ENCODE data around the gene ACP6. TPM values are rescaled to one million over a fixed set of nuclear protein-coding genes. Genes with fewer than 3 reads are reported as not detected.

Gene ACP6
- total and polyA plus RNA-seq, 2 donors (not counting 3 experiments of a cell fraction or from before 2014, with no cell fraction given) = 7.1 to 9.4 TPM

DNA sequence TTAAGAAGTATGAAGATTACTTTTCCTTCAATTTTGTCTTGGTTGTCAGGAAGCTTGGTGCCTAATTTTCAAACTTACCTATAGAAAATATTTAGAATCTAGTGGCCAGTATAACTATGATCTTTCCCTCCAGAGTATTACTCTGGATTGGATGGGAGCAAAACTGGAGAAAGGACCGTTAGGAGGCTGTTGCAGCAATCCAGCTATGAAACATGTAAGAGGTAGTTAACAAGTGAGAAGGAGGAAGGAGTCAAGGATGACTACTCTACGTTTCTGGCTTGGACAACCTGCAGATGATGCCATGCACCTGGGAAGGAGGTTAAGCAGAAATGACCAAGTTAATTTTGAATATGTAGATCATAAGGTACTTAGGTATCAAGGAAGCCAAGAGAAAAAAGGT lies 3.5 kb upstream of the ACP6 start:
- Histone ChIP-seq H3K27me3 (ENCODE audit: control insufficient read depth in 2 of 2, insufficient read depth in 2 of 2, low read length in 2 of 2) (no peaks in the 10 kb centered on the region), H3K79me2 (ENCODE audit: control insufficient read depth, insufficient read depth, low read length) (no peaks in the 10 kb centered on the region), H3K4me2 (ENCODE audit: insufficient read depth, low read length) (no peak overlapping the region), H3K36me3 (ENCODE audit: control insufficient read depth in 2 of 2, extremely low read depth in 1 of 2, insufficient read depth in 2 of 2, low read length in 2 of 2) (no peaks in the 10 kb centered on the region), H2AFZ (ENCODE audit: low read depth, low read length) (no peak overlapping the region), H3K4me1 (ENCODE audit: control insufficient read depth, extremely low read depth, insufficient read depth, low read length) (peaks cover 28% of the 10 kb centered on the region), H4K20me1 (replicated peaks; ENCODE audit: control insufficient read depth, extremely low read depth, insufficient read depth, low read length) (no peaks in the 10 kb centered on the region), H3K9ac (replicated peaks; ENCODE audit: extremely low read depth, insufficient read depth, low read length) (no peak overlapping the region), H3K9me1 (replicated peaks; ENCODE audit: control insufficient read depth, extremely low read depth, insufficient read depth, low read length) (no peaks in the 10 kb centered on the region), H3K27ac (ENCODE audit: insufficient read depth, low read depth, low read length) (no peak overlapping the region), H3K9me3 (replicated peaks; ENCODE audit: control insufficient read depth, insufficient read depth, low read length) (no peaks in the 10 kb centered on the region), H3K4me3 (replicated peaks in 1 of 3; ENCODE audit: insufficient read depth in 1 of 3, low read depth in 1 of 3, low read length in 3 of 3) (no peak overlapping the region)
- BruUV-seq (replicated peaks) = no TSS peak
- intact Hi-C loops (cut with micrococcal nuclease) = no loop called here
- no peak for DNase-seq (ENCODE audit: low read depth, low spot score)
- no peak for TF ChIP-seq EZH2 (IDR thresholded peaks at IDR 0.05; ENCODE audit: borderline replicate concordance, low read depth, low read length, severe bottlenecking)
- TF ChIP-seq JUN (IDR thresholded peaks at IDR 0.05; ENCODE audit: borderline replicate concordance, insufficient read depth, insufficient read length, low read depth) = no peak
- TF ChIP-seq CTCF (IDR thresholded peaks at IDR 0.05; ENCODE audit: extremely low read depth in 1 of 2, insufficient read depth in 1 of 2, low read depth in 1 of 2, low read length in 2 of 2) = no peak
- FAIRE-seq = no peak
- ChIA-PET POLR2A (no interaction called here), CTCF (interaction anchor here (1.6 kb wide), 1 partner anchor 9 kb away, joined by 8 read pairs; no protein-coding TSS in a partner anchor)
- dilution Hi-C loops (cut with MboI; ENCODE audit: extremely low pct_ligation_motif_present, low sequenced_read_pairs) = no loop called here

- FAIRE-seq = no peak
- intact Hi-C loops (cut with micrococcal nuclease) (no loop called here), dilution Hi-C loops (cut with MboI; ENCODE audit: extremely low pct_ligation_motif_present, low sequenced_read_pairs) (no loop called here)
- no peak overlapping the region for H3K27ac ChIP-seq (ENCODE audit: insufficient read depth, low read depth, low read length)
- H3K9me1 ChIP-seq (replicated peaks; ENCODE audit: control insufficient read depth, extremely low read depth, insufficient read depth, low read length) = no peaks in the 10 kb centered on the region
- no TSS peak for BruUV-seq (replicated peaks)
- H3K9ac ChIP-seq (replicated peaks; ENCODE audit: extremely low read depth, insufficient read depth, low read length) = no peak overlapping the region
- DNase-seq (ENCODE audit: low read depth, low spot score) = no peak
- ChIA-PET POLR2A (no interaction called here), CTCF (interaction anchor here (1.6 kb wide), 1 partner anchor 8 kb away, joined by 8 read pairs; no protein-coding TSS in a partner anchor)
- no peak overlapping the region for H3K4me2 ChIP-seq (ENCODE audit: insufficient read depth, low read length)
- TF ChIP-seq, protein P1, sequence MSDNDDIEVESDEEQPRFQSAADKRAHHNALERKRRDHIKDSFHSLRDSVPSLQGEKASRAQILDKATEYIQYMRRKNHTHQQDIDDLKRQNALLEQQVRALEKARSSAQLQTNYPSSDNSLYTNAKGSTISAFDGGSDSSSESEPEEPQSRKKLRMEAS (IDR thresholded peaks at IDR 0.05; ENCODE audit: insufficient read depth, insufficient read length) = no peak
- no peak for TF ChIP-seq EZH2 (IDR thresholded peaks at IDR 0.05; ENCODE audit: borderline replicate concordance, low read depth, low read length, severe bottlenecking)
- TF ChIP-seq JUN (IDR thresholded peaks at IDR 0.05; ENCODE audit: borderline replicate concordance, insufficient read depth, insufficient read length, low read depth) = no peak
- no peak for TF ChIP-seq GATA2 (IDR thresholded peaks at IDR 0.05; ENCODE audit: insufficient read depth, insufficient read length, low read depth, low read length)
- no peak for TF ChIP-seq POLR2A (IDR thresholded peaks at IDR 0.05; ENCODE audit: low read depth, low read length)
- TF ChIP-seq POLR2AphosphoS5 (IDR thresholded peaks at IDR 0.05; ENCODE audit: insufficient read depth, low read depth, low read length) = no peak
- no peak for TF ChIP-seq CTCF (IDR thresholded peaks at IDR 0.05; ENCODE audit: extremely low read depth in 1 of 2, insufficient read depth in 1 of 2, low read depth in 1 of 2, low read length in 2 of 2)
- H2AFZ ChIP-seq (ENCODE audit: low read depth, low read length) = no peak overlapping the region
- peaks cover 28% of the 10 kb centered on the region for H3K4me1 ChIP-seq (ENCODE audit: control insufficient read depth, extremely low read depth, insufficient read depth, low read length)
- H3K79me2 ChIP-seq (ENCODE audit: control insufficient read depth, insufficient read depth, low read length) = no peaks in the 10 kb centered on the region
- H3K9me3 ChIP-seq (replicated peaks; ENCODE audit: control insufficient read depth, insufficient read depth, low read length) = no peaks in the 10 kb centered on the region
- no peaks in the 10 kb centered on the region for H3K36me3 ChIP-seq (ENCODE audit: control insufficient read depth in 2 of 2, extremely low read depth in 1 of 2, insufficient read depth in 2 of 2, low read length in 2 of 2)
- H4K20me1 ChIP-seq (replicated peaks; ENCODE audit: control insufficient read depth, extremely low read depth, insufficient read depth, low read length) = no peaks in the 10 kb centered on the region
- no peak overlapping the region for H3K4me3 ChIP-seq (replicated peaks in 1 of 3; ENCODE audit: insufficient read depth in 1 of 3, low read depth in 1 of 3, low read length in 3 of 3)
- no peaks in the 10 kb centered on the region for H3K27me3 ChIP-seq (ENCODE audit: control insufficient read depth in 2 of 2, insufficient read depth in 2 of 2, low read length in 2 of 2)
Measured at GRCh38 chr1:147673406-147673805, 3.1 kb upstream of the ACP6 start.
